Measurements from ENCODE around the gene TNFAIP8L2.
"Not testable (repeated sequence)": the region's sequence is repeated elsewhere in the genome, so short reads cannot be mapped to it uniquely, and the experiment has no call there.

TNFAIP8L2 gene

DNA sequence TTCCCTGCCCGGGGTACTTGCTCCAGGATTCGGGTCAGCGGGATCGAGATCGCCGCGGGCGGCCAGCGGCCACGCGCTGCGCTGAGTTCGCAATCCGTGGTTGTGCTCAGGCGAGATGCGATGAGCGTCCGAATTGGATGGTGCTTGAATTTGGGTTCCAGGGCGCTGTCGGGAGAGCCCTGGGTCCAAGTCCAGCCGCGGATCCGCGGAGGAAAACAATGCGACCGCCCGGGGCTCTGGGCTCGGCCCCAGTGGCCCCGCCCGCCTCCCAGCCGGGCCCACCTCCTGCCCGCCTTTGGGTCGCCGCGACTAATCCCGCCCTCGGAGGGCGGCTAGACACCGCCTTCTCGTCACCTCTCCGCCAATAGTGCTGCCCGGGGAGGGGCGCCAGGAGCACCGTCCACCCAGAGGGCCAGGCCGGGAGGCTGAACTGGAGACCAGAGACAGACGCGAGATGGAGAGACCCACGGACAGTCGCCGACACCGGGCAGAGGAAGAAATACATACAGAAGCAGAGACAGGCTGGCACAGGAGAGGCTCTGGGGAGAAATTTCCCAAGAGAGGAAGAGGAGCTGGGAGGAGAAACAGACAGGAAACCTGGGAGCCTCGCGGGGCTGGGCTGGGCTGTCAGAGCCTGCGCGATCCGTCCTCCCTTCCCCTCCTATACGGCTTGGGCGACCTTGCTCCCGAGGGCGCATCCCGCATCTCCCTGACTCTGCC lies 9.9 kb upstream of the TNFAIP8L2 start, which contains the start of gene SEMA6C:
SEMA6C (minus strand) TSS at position 220 of the 720 bp plus-strand sequence. CDS start 4,010 bp downstream, outside the sequence.
- peak; percentile 82 for DNase-seq

DNA sequence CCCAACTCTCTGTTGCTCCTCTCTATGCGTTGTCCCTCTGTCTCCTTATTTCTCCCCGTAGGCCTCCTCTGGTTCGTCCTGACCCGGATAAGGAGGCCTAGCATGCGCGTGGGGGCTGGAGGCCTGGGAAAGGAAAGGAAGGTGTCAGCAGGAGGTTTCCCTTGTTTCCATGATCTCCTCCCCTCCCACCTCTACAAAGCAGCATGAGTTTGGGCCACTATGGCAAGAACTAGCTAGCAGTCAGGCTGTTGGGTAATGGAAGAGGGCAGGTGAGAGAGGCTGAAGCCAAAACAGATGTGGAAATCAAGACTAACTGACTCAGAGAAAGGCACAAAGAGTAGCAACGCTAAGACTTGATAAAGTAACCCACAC lies 9.3 kb upstream of the TNFAIP8L2 start:
- DNase-seq, result no peak

DNA sequence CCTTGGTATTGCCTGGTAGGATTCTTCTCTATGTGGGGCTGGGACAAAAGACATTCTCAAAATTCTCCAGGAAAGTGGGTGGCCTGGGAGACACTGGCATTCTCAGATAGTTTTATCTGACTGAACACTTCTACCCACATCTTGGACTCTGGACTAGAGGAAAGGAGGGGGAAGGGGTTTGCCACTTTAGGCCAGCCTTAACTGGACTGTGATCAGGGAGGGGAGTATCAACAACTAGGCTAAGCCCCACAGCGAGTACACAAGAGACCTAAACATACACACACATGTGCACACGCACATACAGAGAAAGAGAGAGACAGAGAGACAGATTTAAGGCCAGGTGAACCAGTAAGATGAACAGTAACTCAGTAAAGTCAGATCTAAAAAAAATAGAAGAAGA lies 8.8 kb upstream of the TNFAIP8L2 start:
- no peak for DNase-seq

DNA sequence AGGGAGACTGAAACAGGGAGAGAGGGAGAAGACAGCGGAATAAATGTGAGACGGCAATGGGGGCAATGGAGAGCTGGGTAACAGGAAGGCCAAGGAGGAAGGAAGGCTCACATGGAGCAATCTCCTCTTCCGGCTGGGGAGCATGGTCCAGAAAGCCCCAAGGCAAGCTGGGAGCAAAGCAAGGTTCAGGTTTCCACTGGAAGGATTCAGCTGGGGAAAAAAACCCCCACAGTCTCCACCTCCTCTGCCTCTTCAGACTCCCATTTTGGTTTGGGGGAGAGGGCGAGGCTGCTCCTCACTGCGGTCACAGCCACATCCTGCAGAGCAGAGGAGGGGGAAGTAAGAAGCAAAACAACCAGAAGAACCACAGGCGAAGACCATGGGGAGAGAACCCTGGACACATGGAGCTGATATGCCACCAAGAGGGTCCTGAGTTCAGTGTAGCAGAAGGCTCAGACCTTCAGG lies 650 bp downstream of the TNFAIP8L2 start:
- DNase-seq, result peak; percentile 40

DNA sequence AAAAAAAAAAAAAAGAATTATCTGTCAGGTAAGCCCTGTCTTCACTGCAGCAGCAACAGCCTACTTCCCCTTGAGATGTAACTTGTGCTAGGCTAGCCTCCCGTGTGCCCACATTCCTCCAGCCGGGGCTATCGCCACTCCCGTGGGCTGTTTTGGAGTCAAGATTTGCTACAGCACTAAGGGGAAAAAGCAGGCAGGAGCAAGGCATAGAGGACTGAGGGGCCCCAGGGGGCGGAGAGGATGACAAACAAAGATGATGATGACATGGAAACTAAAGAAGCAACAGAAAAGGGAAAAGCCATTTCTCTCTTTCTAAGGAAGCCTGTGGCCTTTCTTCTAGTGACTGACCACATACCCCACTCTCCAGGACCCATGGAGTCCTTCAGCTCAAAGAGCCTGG lies 1.9 kb downstream of the TNFAIP8L2 start:
- no peak for DNase-seq

DNA sequence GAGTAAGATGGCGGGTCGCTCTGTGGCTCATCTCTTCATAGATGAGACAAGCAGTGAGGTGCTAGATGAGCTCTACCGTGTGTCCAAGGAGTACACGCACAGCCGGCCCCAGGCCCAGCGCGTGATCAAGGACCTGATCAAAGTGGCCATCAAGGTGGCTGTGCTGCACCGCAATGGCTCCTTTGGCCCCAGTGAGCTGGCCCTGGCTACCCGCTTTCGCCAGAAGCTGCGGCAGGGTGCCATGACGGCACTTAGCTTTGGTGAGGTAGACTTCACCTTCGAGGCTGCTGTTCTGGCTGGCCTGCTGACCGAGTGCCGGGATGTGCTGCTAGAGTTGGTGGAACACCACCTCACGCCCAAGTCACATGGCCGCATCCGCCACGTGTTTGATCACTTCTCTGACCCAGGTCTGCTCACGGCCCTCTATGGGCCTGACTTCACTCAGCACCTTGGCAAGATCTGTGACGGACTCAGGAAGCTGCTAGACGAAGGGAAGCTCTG lies 2.4 kb downstream of the TNFAIP8L2 start:
- no peak for DNase-seq

DNA sequence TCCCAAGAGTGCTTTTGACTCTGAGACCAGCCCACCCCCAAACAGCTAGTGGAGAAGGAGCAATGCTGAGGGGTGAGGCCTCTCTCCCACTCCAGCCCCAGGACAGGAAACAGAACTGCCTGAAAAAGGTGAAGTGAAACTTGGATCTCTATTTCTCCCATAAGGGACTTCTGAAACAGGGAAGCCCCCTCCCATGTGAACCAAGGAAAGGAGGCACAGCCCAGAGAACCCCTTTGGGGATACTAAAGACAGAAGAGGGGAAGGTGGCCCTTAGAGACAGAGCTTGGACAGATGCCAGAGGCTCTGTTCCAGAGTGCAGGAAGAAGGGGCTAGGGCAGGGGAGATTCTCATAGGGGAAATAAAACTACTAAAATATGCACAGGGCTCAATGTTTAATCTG lies 2.9 kb downstream of the TNFAIP8L2 start:
- DNase-seq, result no peak

DNA sequence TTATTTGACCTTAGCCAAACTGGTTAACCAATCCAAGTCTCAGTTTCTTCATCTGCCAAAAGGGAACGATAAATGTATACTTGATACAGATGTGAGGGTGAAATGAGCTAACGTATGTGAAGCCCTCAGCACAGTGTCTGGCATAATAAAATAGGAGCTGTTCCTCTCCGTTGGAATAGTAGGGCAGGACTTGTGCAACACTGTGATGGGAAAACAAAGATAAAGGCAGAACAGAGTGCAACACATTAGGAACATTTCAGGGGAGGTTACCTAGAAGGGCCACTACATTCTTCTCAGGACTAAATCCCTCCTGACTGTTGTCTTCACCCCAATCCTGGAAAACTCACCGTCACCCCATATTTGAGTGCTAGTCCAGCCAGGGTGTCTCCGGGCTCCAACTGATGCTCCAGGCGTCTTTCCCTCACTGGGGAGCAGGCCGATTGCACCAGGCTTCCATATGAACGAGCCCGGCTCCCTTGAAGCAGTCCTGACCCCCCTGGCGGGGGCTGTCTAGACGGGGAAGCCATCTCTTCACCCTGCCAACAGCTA lies 8.4 kb downstream of the TNFAIP8L2 start:
- DNase-seq, result no peak

DNA sequence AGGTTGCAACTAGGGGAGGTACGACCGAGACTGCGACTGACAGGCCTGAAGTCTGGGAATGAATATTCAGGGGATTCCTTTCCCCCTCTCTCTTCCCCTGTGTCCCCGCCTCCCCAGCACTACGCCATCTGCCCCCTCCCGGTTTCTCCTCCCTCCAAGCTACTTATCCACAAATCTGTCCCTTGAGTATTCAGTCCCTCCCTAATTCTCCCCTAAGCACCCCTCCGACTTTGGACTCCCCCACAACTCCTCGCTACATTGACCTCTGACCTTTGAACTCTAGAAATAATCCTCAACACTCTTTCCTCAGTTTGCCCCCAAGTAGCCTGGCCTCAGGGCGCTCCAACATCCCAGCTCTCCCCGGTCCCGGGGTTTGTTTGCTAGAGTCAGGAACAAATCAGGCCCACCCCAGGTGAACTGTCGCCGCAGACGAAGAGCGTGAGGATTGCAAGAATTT lies 8.9 kb downstream of the TNFAIP8L2 start:
- DNase-seq, result no peak

DNA sequence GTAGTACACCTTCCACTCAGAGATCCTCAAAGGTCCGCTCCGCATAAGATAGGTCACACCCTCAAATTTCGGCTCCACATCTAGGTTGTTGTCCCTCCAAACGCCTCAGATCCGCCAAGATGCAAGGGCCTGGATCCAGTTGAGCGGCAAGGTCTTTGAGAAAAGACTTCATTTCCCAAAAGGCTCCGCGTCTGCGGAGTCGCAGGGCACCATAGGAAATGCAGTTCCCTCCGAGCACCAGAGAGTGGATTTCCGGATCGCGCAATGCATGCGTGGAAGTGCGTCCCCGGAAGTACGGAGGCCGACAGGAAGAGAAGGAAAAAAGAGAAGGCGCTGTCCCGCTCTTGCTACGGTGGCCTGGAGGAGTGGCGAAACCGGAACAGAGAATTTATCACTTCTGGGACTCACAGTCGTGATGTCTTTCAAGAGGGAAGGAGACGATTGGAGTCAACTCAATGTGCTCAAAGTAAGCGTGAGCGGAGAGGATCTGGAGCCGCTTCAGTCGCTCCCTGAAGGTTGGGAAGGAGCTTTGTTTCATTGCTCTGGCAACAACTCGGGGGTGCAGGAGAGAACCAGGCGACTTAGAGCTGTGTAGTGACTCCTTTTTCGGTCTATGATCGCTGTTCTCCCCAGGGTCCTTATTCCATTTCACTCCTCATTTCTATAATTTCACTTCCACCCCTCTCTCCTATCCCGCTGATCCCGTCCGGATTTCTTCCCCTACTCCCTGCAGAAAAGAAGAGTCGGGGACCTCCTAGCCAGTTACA lies 9.5 kb downstream of the TNFAIP8L2 start, which contains the start of the genes LYSMD1 and SCNM1:
LYSMD1 (minus strand) TSS at position 165 of the 767 bp plus-strand sequence. CDS start 644 bp downstream, outside the sequence.
SCNM1 (plus strand) TSS at position 407 of the 767 bp plus-strand sequence; CDS start at position 416, 9 bp downstream.
- peak; percentile 95 for DNase-seq

DNA sequence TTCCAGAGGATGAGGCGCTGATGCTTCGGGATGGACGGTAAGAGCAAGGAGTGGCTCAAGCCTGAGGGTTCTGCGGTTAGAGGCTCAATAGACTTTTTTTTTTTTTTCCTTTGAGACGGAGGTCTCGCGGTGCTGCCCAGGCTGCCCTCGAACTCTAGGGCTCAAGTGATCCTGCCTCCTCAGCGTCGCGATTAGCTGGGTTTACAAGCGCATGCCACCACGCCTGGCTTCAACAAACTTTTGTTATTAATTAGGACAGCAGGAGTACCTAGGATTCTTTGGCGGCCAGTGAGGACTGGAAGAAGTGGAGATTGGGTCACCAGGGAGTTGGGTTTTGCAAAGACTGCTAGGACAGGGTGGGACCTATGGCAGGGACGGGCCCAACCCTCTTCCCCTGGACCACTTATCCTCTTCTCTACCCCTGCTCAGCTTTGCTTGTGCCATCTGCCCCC lies 10.1 kb downstream of the TNFAIP8L2 start:
- no peak for DNase-seq

DNA sequence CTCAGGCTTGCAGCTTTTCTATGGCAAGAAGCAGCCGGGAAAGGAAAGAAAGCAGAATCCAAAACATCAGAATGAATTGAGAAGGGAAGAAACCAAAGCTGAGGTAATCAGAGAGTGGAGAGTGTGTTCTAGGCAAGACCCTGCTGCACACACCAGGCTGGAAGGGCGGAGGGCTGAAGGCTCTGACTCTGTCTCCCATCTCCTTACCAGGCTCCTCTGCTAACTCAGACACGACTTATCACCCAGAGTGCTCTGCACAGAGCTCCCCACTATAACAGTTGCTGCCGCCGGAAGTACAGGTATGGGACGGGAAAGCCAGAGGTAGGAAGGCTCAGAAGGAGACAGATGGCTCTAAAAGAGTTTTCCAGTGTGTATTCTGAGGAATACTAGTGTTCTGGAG lies 10.7 kb downstream of the TNFAIP8L2 start:
- DNase-seq, result no peak

DNA sequence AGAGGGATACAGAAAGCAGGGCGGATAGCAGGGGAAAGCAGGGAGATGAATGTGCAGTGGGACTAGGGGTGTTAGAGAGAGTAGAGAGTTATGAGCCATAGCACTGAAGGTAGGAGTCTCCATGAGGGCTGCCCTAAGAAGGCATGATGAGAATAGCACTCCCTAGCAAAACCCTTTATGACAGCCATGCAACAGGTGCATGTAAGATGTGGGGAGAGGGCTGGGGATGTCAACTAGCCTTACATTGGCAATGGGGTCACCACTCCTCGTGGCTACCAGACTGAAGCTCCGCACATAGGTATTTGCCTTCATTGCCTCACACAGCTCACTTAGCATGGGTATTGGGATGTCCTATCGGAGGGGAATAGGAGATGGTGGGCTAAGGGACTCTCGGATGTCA lies 14.7 kb downstream of the TNFAIP8L2 start:
- no peak for DNase-seq

DNA sequence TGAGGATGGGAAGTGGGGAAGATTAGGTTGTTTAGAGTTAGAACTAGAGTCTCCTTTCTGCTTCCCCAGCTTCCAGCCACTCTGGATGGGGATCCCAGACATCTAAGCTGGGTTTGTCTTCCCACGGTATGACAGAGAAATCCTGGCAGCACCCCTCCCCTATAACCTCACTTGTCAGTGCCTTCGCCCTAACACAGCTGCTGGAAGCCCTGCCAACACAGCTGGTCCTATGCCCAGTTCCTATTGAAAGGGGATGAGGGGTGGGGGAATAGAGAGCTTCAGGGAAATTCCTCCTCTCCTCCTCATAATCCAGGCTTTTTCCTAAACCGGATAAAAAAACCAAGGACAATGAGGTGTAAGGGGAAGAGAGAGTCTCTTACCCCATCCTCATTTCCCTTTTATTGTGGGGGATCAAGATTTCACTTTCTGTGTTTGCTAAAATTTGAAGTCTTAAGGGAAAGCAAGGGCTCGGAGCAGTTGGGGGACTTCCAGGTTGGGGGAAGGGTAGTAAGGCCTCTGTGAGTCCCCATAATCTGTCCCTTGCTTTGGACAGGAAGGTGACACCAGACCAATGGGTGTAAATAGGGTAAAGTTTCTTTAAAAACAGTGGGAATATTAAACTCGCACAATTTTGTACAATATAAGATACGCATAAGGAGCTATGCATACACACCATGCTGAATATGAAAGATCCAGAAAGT lies 18.7 kb downstream of the TNFAIP8L2 start:
- no peak for DNase-seq

DNA sequence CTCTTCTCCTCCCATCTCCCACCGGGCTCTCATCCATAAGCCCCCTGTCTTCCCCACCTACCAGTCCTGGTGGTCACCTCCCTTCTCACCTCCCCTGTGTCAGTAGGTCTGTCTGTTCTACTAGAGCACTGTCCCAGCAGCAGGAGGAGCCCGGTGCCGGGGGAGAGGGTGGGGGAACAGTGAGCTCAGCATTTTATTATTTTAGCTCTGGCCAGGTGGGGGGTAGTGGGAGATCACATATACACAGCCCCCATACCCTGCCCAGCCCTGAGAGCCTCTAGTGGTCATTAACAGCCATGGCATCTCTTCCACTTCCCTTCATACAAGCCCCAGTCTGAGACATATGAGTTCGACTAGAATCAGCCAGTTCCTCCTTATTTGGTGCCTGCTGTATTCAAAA lies 19.4 kb downstream of the TNFAIP8L2 start, which contains the start of gene TMOD4:
TMOD4 (minus strand) TSS at position 119 of the 400 bp plus-strand sequence. CDS start 1,106 bp downstream, outside the sequence.
- DNase-seq, result no peak

DNA sequence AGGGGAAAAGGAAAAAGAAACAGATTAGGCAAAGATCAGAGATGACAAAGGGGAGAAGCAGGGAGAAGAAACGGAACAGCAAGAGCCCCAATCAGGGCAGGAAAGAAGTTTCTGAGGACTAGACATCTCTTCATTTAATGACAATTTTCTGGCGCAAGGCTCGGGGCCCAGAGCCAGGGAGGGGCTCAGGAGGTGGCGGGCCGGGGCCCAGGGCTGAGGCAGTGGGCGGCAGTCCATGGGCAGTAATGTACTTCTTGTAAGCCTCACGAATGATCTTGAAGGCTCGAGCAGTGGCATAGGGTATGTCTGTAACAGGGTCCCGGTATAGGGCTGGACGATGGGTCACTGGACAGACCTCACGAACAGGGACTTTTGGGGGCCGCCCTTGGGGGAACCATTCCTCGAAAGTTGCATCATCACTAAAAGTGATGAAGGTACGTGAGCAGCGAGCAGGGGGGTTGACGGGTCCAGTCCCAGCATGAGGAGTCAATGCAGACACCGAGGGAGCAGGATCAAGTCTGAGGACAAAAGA lies 20.1 kb downstream of the TNFAIP8L2 start:
- DNase-seq, result no peak

DNA sequence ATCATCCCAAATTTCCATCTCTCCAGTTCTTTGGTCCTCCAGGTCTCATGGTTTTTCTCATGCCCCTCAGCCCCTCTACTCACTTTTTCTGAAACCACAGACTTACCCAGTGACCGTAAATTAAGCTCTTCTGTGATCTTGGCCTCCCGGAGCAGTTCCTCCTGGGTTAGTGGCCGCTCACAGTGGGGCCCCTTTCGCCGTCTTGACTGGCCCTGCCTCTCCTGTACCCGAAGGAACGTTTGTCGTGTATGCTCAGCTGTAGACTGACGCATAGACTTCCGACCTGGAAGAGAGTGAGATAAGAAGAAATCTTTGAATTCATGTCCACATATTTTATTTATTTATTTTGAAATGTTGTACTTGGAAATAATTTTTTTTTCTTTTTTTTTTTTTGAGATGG lies 27.8 kb downstream of the TNFAIP8L2 start:
- DNase-seq, result no peak

DNA sequence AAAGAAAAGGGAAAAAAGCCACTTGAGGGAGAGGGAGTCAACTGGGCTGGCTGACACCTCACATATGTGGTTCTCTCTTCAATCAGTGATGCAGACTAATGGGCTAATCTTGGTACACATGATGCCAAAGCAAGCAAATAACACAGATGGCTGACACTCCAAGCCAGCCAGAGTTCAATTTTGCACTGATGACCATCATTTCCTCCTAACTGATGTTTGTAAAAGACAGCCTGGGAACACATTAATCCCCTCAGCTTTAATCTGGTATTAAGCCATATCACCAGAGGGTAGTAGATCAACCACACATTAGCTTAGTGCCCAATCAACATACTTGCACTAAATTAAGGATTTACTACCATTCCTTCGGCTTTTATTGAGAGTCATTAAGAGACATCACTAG lies 30.8 kb downstream of the TNFAIP8L2 start:
- DNase-seq, result no peak

DNA sequence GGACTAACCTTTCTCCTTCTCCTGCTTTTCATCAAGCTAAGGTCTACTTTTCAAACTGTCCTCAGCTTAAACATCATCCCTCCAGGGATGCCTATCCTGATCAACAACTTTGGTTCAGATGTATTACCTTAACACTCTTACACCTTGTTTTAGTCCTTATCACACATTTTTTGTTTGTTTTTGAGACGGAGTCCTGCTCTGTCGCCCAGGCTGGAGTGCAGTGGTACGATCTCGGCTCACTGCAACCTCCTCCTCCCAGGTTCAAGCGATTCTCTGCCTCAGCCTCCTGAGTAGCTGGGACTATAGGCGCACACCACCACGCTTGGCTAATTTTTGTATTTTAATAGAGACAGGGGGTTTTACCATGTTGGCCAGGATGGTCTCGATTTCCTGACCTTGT lies 32.2 kb downstream of the TNFAIP8L2 start:
- not testable (repeated sequence) for DNase-seq

DNA sequence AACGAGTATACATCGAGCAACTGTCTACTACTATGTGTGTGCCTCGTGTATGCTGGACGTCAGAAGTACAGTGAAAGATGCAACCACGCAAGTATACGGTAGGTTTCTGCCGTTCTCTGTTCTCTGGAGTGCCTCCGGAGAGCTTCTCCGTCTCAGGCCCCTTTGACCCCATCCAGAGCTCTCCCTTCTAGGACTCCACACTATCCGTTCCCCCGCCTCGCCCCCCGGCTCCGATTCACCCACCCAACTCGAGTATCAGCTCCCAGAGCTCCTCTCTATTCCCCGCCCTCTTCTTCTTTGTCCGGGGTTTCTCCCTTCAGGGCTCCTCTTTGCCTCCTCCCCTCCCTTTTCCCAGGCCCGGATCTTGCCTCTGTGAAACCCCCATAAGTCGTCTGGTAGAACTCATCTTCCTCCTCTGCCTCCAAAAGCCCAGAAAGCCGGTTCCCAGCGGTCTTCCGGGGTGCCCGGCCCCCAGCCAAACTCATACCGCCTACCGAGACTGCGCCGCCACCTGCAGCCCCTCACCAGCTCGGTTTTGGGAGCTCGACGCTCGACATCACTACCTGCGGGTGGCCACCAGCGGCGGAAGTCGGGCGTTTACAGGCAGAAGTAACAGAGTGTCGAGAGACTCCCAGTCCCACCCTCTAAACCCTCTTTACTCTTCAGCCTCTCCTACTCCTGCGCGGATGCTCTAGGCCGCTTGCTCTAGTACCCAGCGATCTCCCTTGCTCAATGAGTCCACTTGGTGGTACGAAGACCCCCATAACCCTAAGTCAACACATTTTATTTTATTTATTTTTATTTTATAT lies 33.4 kb downstream of the TNFAIP8L2 start, which contains the start of gene VPS72:
VPS72 (minus strand) TSS at position 561 of the 809 bp plus-strand sequence; CDS start at position 485, 76 bp downstream.
- DNase-seq, result peak; percentile 77

DNA sequence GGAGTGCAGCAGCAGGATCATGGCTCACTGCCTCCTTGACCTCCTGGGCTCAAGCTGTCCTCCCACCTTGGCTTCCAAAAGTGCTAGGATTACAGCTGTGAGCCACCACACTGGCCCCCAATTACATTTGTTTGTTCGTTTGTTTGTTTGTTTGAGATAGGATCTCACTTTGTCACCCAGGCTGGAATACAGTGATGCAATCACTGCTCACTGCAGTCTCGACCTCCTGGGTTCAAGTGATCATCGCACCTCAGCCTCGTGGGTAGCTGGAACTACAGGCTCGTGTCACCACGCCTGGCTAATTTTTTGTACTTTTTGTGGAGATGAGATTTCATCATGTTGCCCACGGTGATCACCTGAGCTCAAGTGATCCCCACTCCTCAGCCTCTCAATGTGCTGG lies 35.6 kb downstream of the TNFAIP8L2 start:
- no peak for DNase-seq

Measured in T-helper 9 cell (primary cell).